ENCODE results near the gene ANKRD12. TPM values are rescaled to one million over a fixed set of nuclear protein-coding genes. Genes with fewer than 3 reads are reported as not detected.

Gene ANKRD12
- total RNA-seq, 1 experiment from 2014 or later: 30.7 TPM

GRCh38 chr18:9126337-9126736 is 10.2 kb upstream of the ANKRD12 start:
- no peak for TF ChIP-seq POLR2AphosphoS5 (IDR thresholded peaks at IDR 0.05; ENCODE audit: low read depth, low read length)
- TF ChIP-seq SIN3A (IDR thresholded peaks at IDR 0.05; ENCODE audit: borderline replicate concordance, insufficient read depth, low read depth, low read length): no peak
- TF ChIP-seq REST (IDR thresholded peaks at IDR 0.05; ENCODE audit: insufficient read depth in 1 of 2, low read depth in 2 of 2, low read length in 1 of 2): no peak
- TF ChIP-seq, protein P1, sequence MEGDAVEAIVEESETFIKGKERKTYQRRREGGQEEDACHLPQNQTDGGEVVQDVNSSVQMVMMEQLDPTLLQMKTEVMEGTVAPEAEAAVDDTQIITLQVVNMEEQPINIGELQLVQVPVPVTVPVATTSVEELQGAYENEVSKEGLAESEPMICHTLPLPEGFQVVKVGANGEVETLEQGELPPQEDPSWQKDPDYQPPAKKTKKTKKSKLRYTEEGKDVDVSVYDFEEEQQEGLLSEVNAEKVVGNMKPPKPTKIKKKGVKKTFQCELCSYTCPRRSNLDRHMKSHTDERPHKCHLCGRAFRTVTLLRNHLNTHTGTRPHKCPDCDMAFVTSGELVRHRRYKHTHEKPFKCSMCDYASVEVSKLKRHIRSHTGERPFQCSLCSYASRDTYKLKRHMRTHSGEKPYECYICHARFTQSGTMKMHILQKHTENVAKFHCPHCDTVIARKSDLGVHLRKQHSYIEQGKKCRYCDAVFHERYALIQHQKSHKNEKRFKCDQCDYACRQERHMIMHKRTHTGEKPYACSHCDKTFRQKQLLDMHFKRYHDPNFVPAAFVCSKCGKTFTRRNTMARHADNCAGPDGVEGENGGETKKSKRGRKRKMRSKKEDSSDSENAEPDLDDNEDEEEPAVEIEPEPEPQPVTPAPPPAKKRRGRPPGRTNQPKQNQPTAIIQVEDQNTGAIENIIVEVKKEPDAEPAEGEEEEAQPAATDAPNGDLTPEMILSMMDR (IDR thresholded peaks at IDR 0.05): no peak
- no peak for TF ChIP-seq TCF7L2 (IDR thresholded peaks at IDR 0.05; ENCODE audit: low read depth, low read length)
- Histone ChIP-seq H3K36me3 (ENCODE audit: control insufficient read depth, insufficient read depth, low read length) (peaks cover 53% of the 10 kb centered on the region), H3K4me1 (ENCODE audit: control insufficient read depth, insufficient read depth, low read length) (no peaks in the 10 kb centered on the region), H3K4me3 (ENCODE audit: low read depth in 2 of 2, low read length in 2 of 2) (no peak overlapping the region), H3K9me3 (ENCODE audit: control insufficient read depth, insufficient read depth, low read depth, low read length) (no peaks in the 10 kb centered on the region), H3K27ac (ENCODE audit: low read length) (no peak overlapping the region), H3K27me3 (ENCODE audit: control insufficient read depth, insufficient read depth, low read length) (no peaks in the 10 kb centered on the region)
- in situ Hi-C loops (cut with HindIII; ENCODE audit: low pct_unique_long_range_greater_than_20kb, low sequenced_read_pairs): no loop called here
- ChIA-PET CTCF (interaction anchor here (0.6 kb wide), 1 partner anchor 10 kb away, joined by 4 read pairs; no protein-coding TSS in a partner anchor), POLR2A (no interaction called here)
- intact Hi-C loops (cut with micrococcal nuclease; ENCODE audit: unreplicated experiment): no loop called here
- ATAC-seq (no peak), DNase-seq (ENCODE audit: low read depth, low spot score) (no peak)
- no TSS peak for BruUV-seq (replicated peaks)

DNA sequence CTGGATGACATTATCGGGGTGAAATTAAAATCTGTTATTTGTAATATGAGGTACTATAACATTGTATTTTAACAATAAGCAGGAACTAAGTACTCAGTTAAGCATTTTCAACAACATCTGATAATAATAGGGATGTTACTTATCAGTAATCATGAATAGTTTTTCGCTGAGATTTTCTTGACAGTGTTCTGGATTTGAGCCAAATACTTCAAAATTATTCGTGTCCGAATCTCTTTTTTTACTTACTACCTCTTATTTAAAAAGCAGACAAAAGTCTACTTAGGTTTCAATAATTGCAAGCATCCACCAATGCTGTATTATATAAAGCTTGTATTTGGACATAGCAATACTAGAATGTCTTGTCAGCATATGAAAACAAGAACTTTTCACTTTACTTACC is 6.4 kb upstream of the ANKRD12 start:
- Histone ChIP-seq H3K36me3 (ENCODE audit: control insufficient read depth, insufficient read depth, low read length) (peaks cover 41% of the 10 kb centered on the region), H3K27ac (ENCODE audit: low read length) (no peak overlapping the region), H3K4me1 (ENCODE audit: control insufficient read depth, insufficient read depth, low read length) (peaks cover 9% of the 10 kb centered on the region; the same call in 1 of the 2 replicates), H3K4me3 (ENCODE audit: low read depth in 2 of 2, low read length in 2 of 2) (no peak overlapping the region), H3K27me3 (ENCODE audit: control insufficient read depth, insufficient read depth, low read length) (no peaks in the 10 kb centered on the region), H3K9me3 (ENCODE audit: control insufficient read depth, insufficient read depth, low read depth, low read length) (no peaks in the 10 kb centered on the region)
- in situ Hi-C loops (cut with HindIII; ENCODE audit: low pct_unique_long_range_greater_than_20kb, low sequenced_read_pairs) (no loop called here), intact Hi-C loops (cut with micrococcal nuclease; ENCODE audit: unreplicated experiment) (no loop called here)
- POLR2A ChIA-PET: interaction anchor here (0.6 kb wide), 1 partner anchor 122 kb away, joined by 5 read pairs; no protein-coding TSS in a partner anchor
- no peak for DNase-seq (ENCODE audit: low read depth, low spot score)
- TF ChIP-seq SIN3A (IDR thresholded peaks at IDR 0.05; ENCODE audit: borderline replicate concordance, insufficient read depth, low read depth, low read length): no peak
- no peak for TF ChIP-seq POLR2AphosphoS5 (IDR thresholded peaks at IDR 0.05; ENCODE audit: low read depth, low read length)
- TF ChIP-seq, protein P1 (IDR thresholded peaks at IDR 0.05): no peak
- TF ChIP-seq TCF7L2 (IDR thresholded peaks at IDR 0.05; ENCODE audit: low read depth, low read length): no peak
- TF ChIP-seq REST (IDR thresholded peaks at IDR 0.05; ENCODE audit: insufficient read depth in 1 of 2, low read depth in 2 of 2, low read length in 1 of 2): no peak
- CTCF ChIA-PET: no interaction called here
- ATAC-seq: no peak
- BruUV-seq (replicated peaks): no TSS peak
